Parathyroid adenoma (tissue), 2 donors: Measurements from ENCODE around the gene ANKRD44.

Experiments
- H2AFZ ChIP-seq: fragments of 300-600 bp; sonication (generic); one replicate; pipeline ENCODE4 v1.7.0; 2017; ENCODE audit warnings: antibody characterized with exemption, mild to moderate bottlenecking
- H3K27ac ChIP-seq: fragments of 300-600 bp; sonication (generic); one replicate; pipeline ENCODE4 v1.7.0; 2017
- H3K27me3 ChIP-seq: fragments of 300-600 bp; sonication (generic); one replicate; pipeline ENCODE4 v1.7.0; 2017; ENCODE audit warnings: low read length; ENCODE audit not compliant: control insufficient read depth, insufficient read depth
- H3K36me3 ChIP-seq: fragments of 300-600 bp; sonication (generic); one replicate; pipeline ENCODE4 v1.7.0; 2017; ENCODE audit warnings: low read length; ENCODE audit not compliant: control insufficient read depth, insufficient read depth
- H3K4me1 ChIP-seq: fragments of 300-600 bp; sonication (generic); one replicate; pipeline ENCODE4 v1.7.0; 2017; ENCODE audit warnings: control low read depth
- H3K4me2 ChIP-seq: fragments of 300-600 bp; sonication (generic); one replicate; pipeline ENCODE4 v1.7.0; 2017; ENCODE audit warnings: low read length
- H3K4me3 ChIP-seq: fragments of 300-600 bp; sonication (generic); one replicate; pipeline ENCODE4 v1.7.0; 2017; ENCODE audit warnings: low read depth, low read length
- H3K79me2 ChIP-seq: fragments of 300-600 bp; sonication (generic); one replicate; pipeline ENCODE4 v1.7.0; 2017; ENCODE audit warnings: control low read depth
- H3K9ac ChIP-seq: fragments of 300-600 bp; sonication (generic); one replicate; pipeline ENCODE4 v1.7.0; 2017; ENCODE audit warnings: mild to moderate bottlenecking
- H3K9me3 ChIP-seq: fragments of 300-600 bp; sonication (generic); one replicate; pipeline ENCODE4 v1.7.0; 2017; ENCODE audit warnings: low read length; ENCODE audit not compliant: control insufficient read depth
- CTCF ChIP-seq: fragments of 300-600 bp; sonication (generic); IDR thresholded peaks from one replicate; pipeline ENCODE4 v1.7.0; 2017; ENCODE audit warnings: antibody characterized with exemption, mild to moderate bottlenecking
- donor health status: primary hyperparathyroidism.

The ANKRD44 gene

GRCh38 chr2:197179744-197180498 is 130.7 kb downstream of the ANKRD44 start:
- Histone ChIP-seq H3K4me1 (peaks cover 4% of the 10 kb centered on the region), H3K27ac (no peak overlapping the region), H3K4me2 (no peak overlapping the region), H3K27me3 (no peaks in the 10 kb centered on the region), H3K9ac (no peak overlapping the region), H3K79me2 (no peaks in the 10 kb centered on the region), H3K4me3 (no peak overlapping the region), H2AFZ (no peak overlapping the region), H3K9me3 (no peaks in the 10 kb centered on the region), H3K36me3 (no peaks in the 10 kb centered on the region)
- no peak for TF ChIP-seq CTCF

DNA sequence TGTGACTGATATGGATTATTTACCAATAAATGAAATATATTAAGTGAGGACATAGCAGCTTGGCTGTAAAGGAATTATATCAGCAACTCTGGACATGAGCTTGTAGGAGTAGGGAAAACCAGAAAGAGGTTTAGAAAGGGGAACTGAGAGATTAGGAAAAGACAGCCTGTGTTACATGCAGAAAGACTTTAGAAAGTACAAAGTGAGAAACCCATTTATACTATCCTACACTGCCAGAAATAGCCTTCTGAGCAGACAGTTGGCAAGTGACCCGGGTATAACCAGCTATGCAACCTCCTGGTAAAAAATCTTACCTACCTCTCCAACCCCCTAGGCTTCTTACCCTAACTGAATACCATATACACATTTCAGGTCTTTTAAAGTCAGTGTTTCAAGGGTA is 134.1 kb downstream of the ANKRD44 start:
- Histone ChIP-seq H3K79me2 (no peaks in the 10 kb centered on the region), H3K4me1 (peaks cover 4% of the 10 kb centered on the region), H3K9me3 (no peaks in the 10 kb centered on the region), H3K4me3 (no peak overlapping the region), H3K36me3 (no peaks in the 10 kb centered on the region), H2AFZ (no peak overlapping the region), H3K9ac (no peak overlapping the region), H3K4me2 (no peak overlapping the region), H3K27me3 (no peaks in the 10 kb centered on the region), H3K27ac (no peak overlapping the region)
- TF ChIP-seq CTCF = no peak

GRCh38 chr2:197174539-197175094 is 136.0 kb downstream of the ANKRD44 start:
- Histone ChIP-seq H3K9ac (no peak overlapping the region), H3K4me2 (no peak overlapping the region), H3K36me3 (no peaks in the 10 kb centered on the region), H3K27ac (no peak overlapping the region), H2AFZ (no peak overlapping the region), H3K9me3 (no peaks in the 10 kb centered on the region), H3K4me3 (no peak overlapping the region), H3K27me3 (no peaks in the 10 kb centered on the region), H3K4me1 (peaks cover 4% of the 10 kb centered on the region), H3K79me2 (no peaks in the 10 kb centered on the region)
- TF ChIP-seq CTCF = no peak

DNA sequence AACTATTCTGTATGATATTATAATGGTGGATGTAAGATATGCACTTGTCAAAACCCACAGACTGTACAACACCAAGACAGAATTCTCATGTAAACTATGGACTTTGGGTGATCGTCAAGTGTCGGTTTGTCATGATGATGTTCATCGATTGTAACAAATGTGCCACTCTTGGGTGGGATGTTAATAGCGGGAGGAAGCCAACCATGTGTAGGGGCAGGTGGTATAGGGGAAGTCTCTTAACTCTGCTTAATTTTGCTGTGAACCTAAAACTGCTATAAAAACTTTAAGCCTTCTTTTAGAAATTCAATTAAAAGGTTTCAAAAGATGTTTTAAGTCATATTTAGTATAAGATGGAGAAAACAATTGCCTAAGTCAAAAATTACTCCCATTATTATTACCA is 139.0 kb downstream of the ANKRD44 start:
- TF ChIP-seq CTCF = no peak
- H3K4me2 ChIP-seq = no peak overlapping the region
- H3K4me1 ChIP-seq = peaks cover 4% of the 10 kb centered on the region
- H3K36me3 ChIP-seq = no peaks in the 10 kb centered on the region
- no peaks in the 10 kb centered on the region for H3K79me2 ChIP-seq
- H3K27me3 ChIP-seq = no peaks in the 10 kb centered on the region
- no peak overlapping the region for H2AFZ ChIP-seq
- no peak overlapping the region for H3K4me3 ChIP-seq
- H3K27ac ChIP-seq = no peak overlapping the region
- H3K9me3 ChIP-seq = no peaks in the 10 kb centered on the region
- H3K9ac ChIP-seq = no peak overlapping the region

DNA sequence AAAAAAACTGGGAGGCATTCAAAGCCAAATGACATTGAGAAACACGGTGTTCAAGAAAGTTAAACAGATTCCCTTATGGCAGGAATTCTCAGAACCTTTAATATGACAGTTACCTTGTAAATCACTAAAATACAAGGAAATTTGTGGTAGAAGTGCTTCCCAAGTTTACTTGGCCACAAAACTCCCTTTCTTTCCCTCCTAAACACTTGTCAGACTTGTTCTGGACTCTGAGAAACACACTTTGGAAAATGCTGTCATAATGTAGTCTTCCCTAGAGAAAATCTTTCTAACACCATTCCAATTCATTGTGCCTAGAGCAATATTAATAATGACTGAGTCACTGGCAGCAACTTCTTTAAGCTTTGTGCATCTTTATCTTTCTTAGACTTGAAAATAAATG is 140.4 kb downstream of the ANKRD44 start:
- Histone ChIP-seq H3K36me3 (no peaks in the 10 kb centered on the region), H3K27ac (no peak overlapping the region), H3K9ac (no peak overlapping the region), H3K9me3 (no peaks in the 10 kb centered on the region), H3K27me3 (no peaks in the 10 kb centered on the region), H3K4me3 (no peak overlapping the region), H3K79me2 (no peaks in the 10 kb centered on the region), H3K4me2 (no peak overlapping the region), H2AFZ (no peak overlapping the region), H3K4me1 (peaks cover 1% of the 10 kb centered on the region)
- TF ChIP-seq CTCF = no peak
